GM19099 (cell line): ENCODE data around the gene TAPBPL.

Source experiments
- POLR2A ChIP-seq: IDR thresholded peaks from 3 replicates; pipeline ENCODE4 v1.6.1; 2011; ENCODE audit warnings: low read depth; ENCODE audit not compliant: insufficient read length; ENCODE audit errors: extremely low read depth

TAPBPL gene

GRCh38 chr12:6451348-6452244, at the start of gene TAPBPL:
Gene TAPBPL (plus strand): TSS chr12:6452042. CDS start chr12:6452249, 207 bp downstream.
- peak; percentile 71 for TF ChIP-seq POLR2A

GRCh38 chr12:6404390-6404789, 47.5 kb upstream of the TAPBPL start:
- TF ChIP-seq POLR2A = no peak

GRCh38 chr12:6405963-6406362, 45.9 kb upstream of the TAPBPL start:
- no peak for TF ChIP-seq POLR2A

- TF ChIP-seq POLR2A = no peak
These were observed 44.4 kb upstream of the TAPBPL start for GRCh38 chr12:6407236-6407954.

- no peak for TF ChIP-seq POLR2A
These were observed 35.2 kb upstream of the TAPBPL start for GRCh38 chr12:6416596-6416995.

- no peak for TF ChIP-seq POLR2A
These were observed 33.0 kb upstream of the TAPBPL start for GRCh38 chr12:6418796-6419195.

GRCh38 chr12:6420364-6420763, 31.5 kb upstream of the TAPBPL start:
- no peak for TF ChIP-seq POLR2A

- TF ChIP-seq POLR2A = peak; percentile 36
These were observed 28.4 kb upstream of the TAPBPL start for GRCh38 chr12:6423267-6424007.

GRCh38 chr12:6424008-6424347, 27.9 kb upstream of the TAPBPL start:
- TF ChIP-seq POLR2A = no peak

- no peak for TF ChIP-seq POLR2A
These were observed 27.0 kb upstream of the TAPBPL start for GRCh38 chr12:6424866-6425265.

GRCh38 chr12:6425590-6426531, 26.0 kb upstream of the TAPBPL start:
- TF ChIP-seq POLR2A = no peak

GRCh38 chr12:6426882-6427671, 24.8 kb upstream of the TAPBPL start:
- no peak for TF ChIP-seq POLR2A

GRCh38 chr12:6428326-6428725, 23.5 kb upstream of the TAPBPL start:
- no peak for TF ChIP-seq POLR2A
